SK-N-SH (cell line): ENCODE results near the gene ARPC2. TPM values are rescaled to one million over a fixed set of nuclear protein-coding genes. Genes with fewer than 3 reads are reported as not detected.

Experiments
- CTCF ChIA-PET: fragments of 300-600, 350-600 bp; formaldehyde crosslinking; extraction: SDS; loops from one replicate; lab custom pipeline; 2021; lab: Yijun Ruan, JAX
- POLR2A ChIA-PET: fragments of 350-600 bp; sonication (Branson Sonifier 250); formaldehyde crosslinking; extraction: SDS; loops from one replicate; lab custom pipeline; 2020; ENCODE audit warnings: antibody characterized with exemption, inconsistent platforms; lab: Yijun Ruan, JAX
- DNase-seq: peaks from one replicate; pipeline ENCODE4 v3.0.0; 2012
- H2AFZ ChIP-seq: fragments of 200-600 bp; sonication (generic); 2 replicates; pipeline ENCODE4 v1.8.1; 2016; ENCODE audit warnings: antibody characterized with exemption, mild to moderate bottlenecking, low read depth
- H3F3A ChIP-seq: fragments of 200-600 bp; sonication (generic); replicated peaks from 2 replicates; pipeline ENCODE3; 2016; ENCODE audit warnings: antibody characterized with exemption, mild to moderate bottlenecking; ENCODE audit not compliant: insufficient read depth
- H3K27ac ChIP-seq, 2 experiments: fragments of 200-500 bp in 1 of 2; fragments of 200-600 bp in 1 of 2; sonication (Bioruptor generic) in 1 of 2; sonication (generic), shearing (Covaris generic) in 1 of 2; 2 replicates each; pipeline versions ENCODE4 v1.5.1 to v1.6.1; 2014 to 2016; ENCODE audit warnings: low read depth in 2 of 2, inconsistent platforms in 1 of 2, low read length in 1 of 2, mild to moderate bottlenecking in 1 of 2, mixed read lengths in 1 of 2
- H3K27me3 ChIP-seq: fragments of 200-600 bp; sonication (generic), shearing (Covaris generic); 2 replicates; pipeline ENCODE4 v1.6.1; 2016; ENCODE audit warnings: mixed run types; ENCODE audit not compliant: insufficient read depth
- H3K36me3 ChIP-seq, 2 experiments: fragments of 200-500 bp in 1 of 2; fragments of 200-600 bp in 1 of 2; sonication (Bioruptor generic) in 1 of 2; sonication (generic) in 1 of 2; replicated peaks in 1 of 2; 2 replicates each; pipeline versions ENCODE3 to v1.5.1; 2014 to 2016; ENCODE audit warnings: low read length in 1 of 2, mild to moderate bottlenecking in 1 of 2; ENCODE audit not compliant: insufficient read depth in 2 of 2, control insufficient read depth in 1 of 2
- H3K4me1 ChIP-seq, 2 experiments: fragments of 200-500 bp in 1 of 2; fragments of 200-600 bp in 1 of 2; sonication (Bioruptor generic) in 1 of 2; sonication (generic), shearing (Covaris generic) in 1 of 2; 2 replicates each; pipeline versions ENCODE4 v1.5.1 to v1.6.1; 2014 to 2016; ENCODE audit warnings: low read depth in 1 of 2, low read length in 1 of 2, mixed run types in 1 of 2; ENCODE audit not compliant: insufficient read depth in 2 of 2, control insufficient read depth in 1 of 2
- H3K4me2 ChIP-seq: fragments of 200-600 bp; sonication (generic), shearing (Covaris generic); 2 replicates; pipeline ENCODE4 v1.6.1; 2017; ENCODE audit warnings: mixed run types
- H3K4me3 ChIP-seq, 2 experiments: fragments of 200-500 bp in 1 of 2; fragments of 200-600 bp in 1 of 2; sonication (Bioruptor generic) in 1 of 2; sonication (generic), shearing (Covaris generic) in 1 of 2; 2 replicates each; pipeline versions ENCODE4 v1.5.1 to v1.8.1; 2014 to 2016; ENCODE audit warnings: low read depth in 2 of 2, inconsistent platforms in 1 of 2, low read length in 1 of 2, mild to moderate bottlenecking in 1 of 2, mixed read lengths in 1 of 2, moderate library complexity in 1 of 2
- H3K79me2 ChIP-seq: fragments of 200-600 bp; sonication (generic); 2 replicates; pipeline ENCODE4 v1.8.1; 2017; ENCODE audit warnings: mild to moderate bottlenecking; ENCODE audit not compliant: insufficient read depth
- H3K9ac ChIP-seq: fragments of 200-600 bp; sonication (generic); 2 replicates; pipeline ENCODE4 v1.6.1; 2017; ENCODE audit warnings: mixed run types
- H3K9me2 ChIP-seq: fragments of 200-600 bp; sonication (generic); 2 replicates; pipeline ENCODE4 v1.6.1; 2017; ENCODE audit warnings: mixed run types
- H3K9me3 ChIP-seq: fragments of 200-600 bp; sonication (generic); 2 replicates; pipeline ENCODE4 v1.6.1; 2017; ENCODE audit warnings: mixed run types, mild to moderate bottlenecking, moderate library complexity
- H4K20me1 ChIP-seq: fragments of 200-600 bp; sonication (generic); 2 replicates; pipeline ENCODE4 v1.6.1; 2017; ENCODE audit warnings: mild to moderate bottlenecking, mixed run types; ENCODE audit not compliant: insufficient read depth
- EP300 ChIP-seq, 2 experiments: IDR thresholded peaks; 2 replicates each; pipeline versions ENCODE4 v1.4.0 to v1.6.1; 2012; ENCODE audit warnings: borderline replicate concordance in 1 of 2, low read depth in 1 of 2, low read length in 1 of 2
- FOSL2 ChIP-seq: IDR thresholded peaks from 2 replicates; pipeline ENCODE4 v1.4.0; 2012; ENCODE audit warnings: low read depth, mild to moderate bottlenecking, moderate library complexity, borderline replicate concordance
- GABPA ChIP-seq: IDR thresholded peaks from 2 replicates; pipeline ENCODE4 v1.4.0; 2012; ENCODE audit warnings: low read depth, mild to moderate bottlenecking
- GATA2 ChIP-seq: sonication (generic); formaldehyde crosslinking; IDR thresholded peaks from 2 replicates; pipeline ENCODE4 v1.5.0; 2020; ENCODE audit warnings: mild to moderate bottlenecking, missing genetic modification reagents
- IRF3 ChIP-seq: fragments of 150-350 bp; IDR thresholded peaks from 2 replicates; pipeline ENCODE4 v1.6.1; 2016; ENCODE audit warnings: mild to moderate bottlenecking, low read depth, low read length
- NFIC ChIP-seq: IDR thresholded peaks from 2 replicates; pipeline ENCODE4 v1.4.0; 2012; ENCODE audit warnings: borderline replicate concordance
- RAD21 ChIP-seq: IDR thresholded peaks from 2 replicates; pipeline ENCODE4 v1.6.1; 2012; ENCODE audit warnings: mild to moderate bottlenecking, low read length
- REST ChIP-seq: IDR thresholded peaks from 2 replicates; pipeline ENCODE4 v1.6.1; 2012; ENCODE audit warnings: mild to moderate bottlenecking, low read depth, low read length, moderate library complexity
- TEAD4 ChIP-seq: IDR thresholded peaks from 2 replicates; pipeline ENCODE4 v1.4.0; 2012; ENCODE audit warnings: mild to moderate bottlenecking, borderline replicate concordance; ENCODE audit not compliant: insufficient read depth
- USF1 ChIP-seq: IDR thresholded peaks from 2 replicates; pipeline ENCODE4 v1.4.0; 2012; ENCODE audit warnings: low read depth, borderline replicate concordance
- ZBTB33 ChIP-seq: IDR thresholded peaks from 2 replicates; pipeline ENCODE4 v1.4.0; 2012; ENCODE audit warnings: low read depth, borderline replicate concordance
- WGBS: methylation state at CpG from one replicate; pipeline ENCODE4 v1.1.6; 2017; ENCODE audit warnings: low lambda C conversion rate; 5-methylcytosine and 5-hydroxymethylcytosine counted together
- polyA plus RNA-seq, 3 experiments: library from polyadenylated mRNA; depleted of rRNA; stranded (reverse); fragments of >200 nt; gene quantifications; 2 replicates each; pipeline ENCODE4 v1.2.3, GENCODE V29; 2012

The ARPC2 gene
- polyA plus RNA-seq, 1 of the 3 experiments (the other 2 are of a cell fraction) = 319 TPM

GRCh38 chr2:218196974-218197373, 20.0 kb upstream of the ARPC2 start:
- Histone ChIP-seq H3K9ac (no peak overlapping the region), H3F3A (no peaks in the 10 kb centered on the region), H3K9me3 (no peaks in the 10 kb centered on the region), H3K36me3 (no peaks in the 10 kb centered on the region), H3K4me2 (no peak overlapping the region), H4K20me1 (no peaks in the 10 kb centered on the region), H3K4me1 (no peaks in the 10 kb centered on the region), H3K27me3 (peaks cover 4% of the 10 kb centered on the region; the same call in 1 of the 2 replicates), H3K9me2 (no peaks in the 10 kb centered on the region), H2AFZ (no peak overlapping the region), H3K4me3 (no peak overlapping the region), H3K27ac (no peak overlapping the region), H3K79me2 (no peaks in the 10 kb centered on the region)
- ChIA-PET CTCF (no interaction called here), POLR2A (no interaction called here)
- no peak for DNase-seq
- 61% methylated on average over 4 of the region's 4 CpGs for WGBS
- TF ChIP-seq EP300 (IDR thresholded peaks at IDR 0.05; ENCODE audit: borderline replicate concordance in 1 of 2, low read depth in 1 of 2, low read length in 1 of 2) (no peak), TEAD4 (no peak), IRF3 (no peak), GATA2 (CRISPR knock-in tag) (no peak), FOSL2 (no peak), RAD21 (no peak), USF1 (no peak), REST (no peak), ZBTB33 (no peak), NFIC (no peak), GABPA (no peak)
